ENCODE results near the gene VAPA. TPM values are rescaled to one million over a fixed set of nuclear protein-coding genes. Genes with fewer than 3 reads are reported as not detected.
"Not testable (repeated sequence)": the region's sequence is repeated elsewhere in the genome, so short reads cannot be mapped to it uniquely, and the experiment has no call there.

The VAPA gene
- total RNA-seq, 1 experiment from 2014 or later, result 138 TPM

DNA sequence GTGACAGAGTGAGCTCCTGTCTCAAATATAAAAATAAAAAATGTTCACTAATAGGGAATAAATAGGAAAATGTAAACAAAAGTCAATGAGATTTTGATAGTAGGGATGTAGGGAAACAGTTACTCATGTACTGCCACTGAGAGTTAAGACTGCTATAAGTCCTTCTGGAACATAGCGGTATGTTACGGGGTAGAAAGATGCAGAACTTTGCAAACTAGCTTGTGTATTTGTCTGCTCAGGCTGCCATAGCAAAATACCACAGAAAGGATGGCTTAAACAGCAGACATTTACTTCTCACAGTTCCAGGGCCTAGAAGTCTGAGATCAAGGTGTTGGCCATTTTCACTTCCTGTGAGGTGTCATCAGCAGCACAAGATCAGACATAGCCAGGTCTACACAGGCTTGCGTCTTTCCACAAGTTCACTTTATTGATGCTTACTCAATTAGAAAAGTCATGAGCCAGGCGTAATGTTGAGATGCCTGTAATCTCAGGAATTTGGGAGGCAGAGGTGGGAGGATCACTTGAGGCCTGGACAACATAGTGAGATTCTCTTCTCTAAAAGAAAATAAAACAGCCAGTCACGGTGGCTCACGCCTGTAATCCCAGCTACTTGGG is 19.3 kb upstream of the VAPA start:
- no peaks in the 10 kb centered on the region for H3K27me3 ChIP-seq (ENCODE audit: low read length)
- H3K36me3 ChIP-seq (ENCODE audit: insufficient read depth, low read length), result no peaks in the 10 kb centered on the region
- no peaks in the 10 kb centered on the region for H3K9me3 ChIP-seq (ENCODE audit: low read length)
- H3K27ac ChIP-seq (ENCODE audit: low read length), result no peak overlapping the region
- no peaks in the 10 kb centered on the region for H3K9me2 ChIP-seq (replicated peaks; ENCODE audit: insufficient read depth, low read length)
- no peaks in the 10 kb centered on the region for H3K79me2 ChIP-seq (ENCODE audit: low read length)
- no peak overlapping the region for H3K9ac ChIP-seq (ENCODE audit: low read length)
- H3K4me2 ChIP-seq (ENCODE audit: low read depth, low read length, poor library complexity, severe bottlenecking), result no peak overlapping the region
- no peaks in the 10 kb centered on the region for H4K20me1 ChIP-seq (ENCODE audit: insufficient read depth, low read depth, low read length)
- no peak for DNase-seq
- H2AFZ ChIP-seq (ENCODE audit: low read length), result no peak overlapping the region
- no peak overlapping the region for H3K4me3 ChIP-seq (ENCODE audit: low read length)
- no peaks in the 10 kb centered on the region for H3K4me1 ChIP-seq (ENCODE audit: low read length)

DNA sequence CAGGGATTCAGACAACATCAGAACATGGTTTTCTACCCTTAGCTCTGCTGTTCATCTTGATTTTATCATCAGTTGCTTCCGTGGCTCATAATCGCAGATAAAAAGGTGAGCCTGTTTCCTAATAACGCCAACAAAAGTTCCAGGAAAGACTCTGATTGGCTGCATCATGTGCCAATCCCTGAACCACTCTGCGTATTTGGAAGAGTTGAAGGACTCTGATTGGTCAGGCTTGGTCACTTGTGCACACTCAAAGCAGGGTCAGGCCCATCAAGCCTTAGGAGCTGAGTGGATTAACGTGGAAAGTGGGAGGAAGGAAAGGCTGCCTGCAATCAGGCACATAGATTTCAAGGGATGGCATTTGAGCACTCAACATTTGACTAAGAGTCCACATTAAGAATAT is 16.7 kb upstream of the VAPA start:
- no peaks in the 10 kb centered on the region for H3K9me2 ChIP-seq (replicated peaks; ENCODE audit: insufficient read depth, low read length)
- H3K4me2 ChIP-seq (ENCODE audit: low read depth, low read length, poor library complexity, severe bottlenecking), result no peak overlapping the region
- H3K9me3 ChIP-seq (ENCODE audit: low read length), result no peaks in the 10 kb centered on the region
- H3K27ac ChIP-seq (ENCODE audit: low read length), result no peak overlapping the region
- no peaks in the 10 kb centered on the region for H3K4me1 ChIP-seq (ENCODE audit: low read length)
- no peaks in the 10 kb centered on the region for H4K20me1 ChIP-seq (ENCODE audit: insufficient read depth, low read depth, low read length)
- DNase-seq, result no peak
- no peaks in the 10 kb centered on the region for H3K27me3 ChIP-seq (ENCODE audit: low read length)
- no peaks in the 10 kb centered on the region for H3K36me3 ChIP-seq (ENCODE audit: insufficient read depth, low read length)
- H3K79me2 ChIP-seq (ENCODE audit: low read length), result no peaks in the 10 kb centered on the region
- H3K9ac ChIP-seq (ENCODE audit: low read length), result no peak overlapping the region
- H3K4me3 ChIP-seq (ENCODE audit: low read length), result no peak overlapping the region
- H2AFZ ChIP-seq (ENCODE audit: low read length), result no peak overlapping the region

DNA sequence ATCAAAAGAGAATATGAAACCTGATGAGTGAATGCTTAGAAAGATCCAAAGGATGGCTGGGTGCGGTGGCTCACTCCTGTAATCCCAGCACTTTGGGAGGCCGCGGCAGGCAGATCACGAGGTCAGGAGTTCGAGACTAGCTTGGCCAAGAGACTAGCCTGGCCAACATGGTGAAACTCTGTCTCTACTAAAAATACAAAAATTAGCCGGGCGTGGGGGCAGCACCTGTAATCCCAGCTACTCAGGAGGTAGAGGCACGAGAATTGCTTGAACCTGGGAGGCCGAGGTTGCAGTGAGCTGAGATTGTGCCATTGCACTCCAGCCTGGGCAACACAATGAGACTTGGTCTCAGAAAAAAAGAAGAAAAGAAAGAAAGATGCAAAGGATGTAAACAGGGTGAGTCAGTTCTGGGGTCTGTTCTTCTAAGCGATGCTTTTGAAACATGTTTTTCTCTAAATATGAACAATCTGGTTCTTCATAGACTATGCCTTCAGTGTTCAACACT is 16.0 kb upstream of the VAPA start:
- H3K27ac ChIP-seq (ENCODE audit: low read length); H3K4me1 ChIP-seq (ENCODE audit: low read length); H3K9me3 ChIP-seq (ENCODE audit: low read length); H3K9ac ChIP-seq (ENCODE audit: low read length); H4K20me1 ChIP-seq (ENCODE audit: insufficient read depth, low read depth, low read length); DNase-seq; H3K36me3 ChIP-seq (ENCODE audit: insufficient read depth, low read length); H3K4me2 ChIP-seq (ENCODE audit: low read depth, low read length, poor library complexity, severe bottlenecking); H3K4me3 ChIP-seq (ENCODE audit: low read length); H3K9me2 ChIP-seq (replicated peaks; ENCODE audit: insufficient read depth, low read length); H2AFZ ChIP-seq (ENCODE audit: low read length); H3K79me2 ChIP-seq (ENCODE audit: low read length); H3K27me3 ChIP-seq (ENCODE audit: low read length): not testable (repeated sequence)

DNA sequence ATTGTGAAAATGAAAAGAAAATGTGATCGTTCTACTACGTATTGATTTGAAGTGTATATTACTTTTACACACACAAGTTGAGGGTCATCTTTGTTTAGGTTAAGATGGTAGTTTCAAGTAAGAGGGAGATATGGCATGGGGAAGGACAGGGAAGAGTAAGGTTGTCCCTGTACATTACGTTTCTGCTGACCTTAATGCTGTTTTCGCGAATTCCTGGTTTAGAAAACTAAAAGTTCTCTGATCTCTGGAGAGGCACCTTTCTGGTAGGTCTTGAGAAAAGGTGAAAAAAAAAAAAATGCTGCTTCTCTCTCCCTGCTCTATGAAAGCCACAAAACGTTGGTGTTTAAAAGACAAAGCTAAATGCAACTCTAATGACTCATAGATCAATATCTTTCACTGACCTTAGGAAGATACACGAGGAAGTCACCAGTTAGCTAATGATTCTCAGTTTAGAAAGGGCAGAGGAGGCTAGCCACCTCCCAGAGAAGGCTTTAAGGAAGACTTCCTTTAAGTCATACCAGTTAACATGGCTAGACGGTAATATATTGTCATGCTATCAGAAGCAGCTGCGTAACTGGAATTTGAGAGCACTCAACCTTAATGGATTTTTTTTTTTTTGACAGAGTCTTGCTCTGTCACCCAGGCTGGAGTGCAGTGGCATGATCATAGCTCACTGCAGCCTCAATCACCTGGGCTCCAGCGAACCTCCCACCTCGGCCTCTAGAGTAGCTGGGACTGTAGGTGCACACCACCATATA is 14.8 kb upstream of the VAPA start:
- Histone ChIP-seq H3K4me3 (ENCODE audit: low read length) (no peak overlapping the region), H3K27ac (ENCODE audit: low read length) (no peak overlapping the region), H3K4me2 (ENCODE audit: low read depth, low read length, poor library complexity, severe bottlenecking) (no peak overlapping the region), H2AFZ (ENCODE audit: low read length) (no peak overlapping the region), H3K9me3 (ENCODE audit: low read length) (no peaks in the 10 kb centered on the region), H3K79me2 (ENCODE audit: low read length) (no peaks in the 10 kb centered on the region), H4K20me1 (ENCODE audit: insufficient read depth, low read depth, low read length) (no peaks in the 10 kb centered on the region), H3K36me3 (ENCODE audit: insufficient read depth, low read length) (no peaks in the 10 kb centered on the region), H3K27me3 (ENCODE audit: low read length) (no peaks in the 10 kb centered on the region), H3K9ac (ENCODE audit: low read length) (no peak overlapping the region), H3K4me1 (ENCODE audit: low read length) (no peaks in the 10 kb centered on the region), H3K9me2 (replicated peaks; ENCODE audit: insufficient read depth, low read length) (no peaks in the 10 kb centered on the region)
- no peak for DNase-seq

DNA sequence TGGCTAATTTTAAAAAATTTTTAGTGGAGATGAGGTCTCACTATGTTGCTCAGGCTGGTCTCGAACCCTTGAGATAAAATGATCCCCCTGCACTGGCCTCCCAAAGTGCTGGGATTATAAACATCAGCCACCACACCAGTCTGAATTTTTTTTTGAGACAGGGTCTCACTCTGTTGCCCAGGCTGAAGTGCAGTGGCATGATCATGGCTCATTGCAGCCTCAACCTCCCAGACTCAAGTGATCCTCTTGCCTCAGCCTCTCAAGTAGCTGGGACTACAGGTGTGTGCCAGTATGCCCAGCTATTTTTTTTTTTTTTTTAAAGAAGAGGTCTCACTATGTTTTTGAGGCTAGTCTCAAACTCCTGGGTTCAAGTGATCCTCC is 14.3 kb upstream of the VAPA start:
- not testable (repeated sequence) for H3K9ac ChIP-seq (ENCODE audit: low read length); H3K36me3 ChIP-seq (ENCODE audit: insufficient read depth, low read length); H3K9me3 ChIP-seq (ENCODE audit: low read length); H3K27me3 ChIP-seq (ENCODE audit: low read length); H3K4me3 ChIP-seq (ENCODE audit: low read length); H3K27ac ChIP-seq (ENCODE audit: low read length); H3K4me1 ChIP-seq (ENCODE audit: low read length); H3K79me2 ChIP-seq (ENCODE audit: low read length); H2AFZ ChIP-seq (ENCODE audit: low read length); H3K9me2 ChIP-seq (replicated peaks; ENCODE audit: insufficient read depth, low read length); H4K20me1 ChIP-seq (ENCODE audit: insufficient read depth, low read depth, low read length); DNase-seq; H3K4me2 ChIP-seq (ENCODE audit: low read depth, low read length, poor library complexity, severe bottlenecking)

DNA sequence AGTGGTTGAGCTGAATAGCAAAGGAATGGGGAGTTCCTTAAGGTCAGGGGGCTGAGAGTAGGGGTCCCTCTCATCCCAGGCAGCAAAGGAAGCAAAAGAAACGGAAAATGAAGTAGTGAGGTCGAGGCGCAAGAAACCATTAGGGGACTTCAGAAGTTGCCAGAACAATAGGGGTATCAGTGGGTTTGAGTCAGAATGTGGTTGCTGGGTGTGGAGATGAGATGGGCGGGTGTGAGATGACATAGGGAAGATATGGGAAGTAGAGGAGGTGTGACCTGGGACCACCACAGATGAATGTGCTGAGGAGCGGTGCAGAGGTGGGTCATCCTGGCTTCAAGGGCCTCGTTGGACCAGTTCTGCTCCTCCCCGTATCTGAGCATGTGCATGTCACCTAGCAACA is 13.1 kb upstream of the VAPA start:
- no peaks in the 10 kb centered on the region for H3K36me3 ChIP-seq (ENCODE audit: insufficient read depth, low read length)
- H3K79me2 ChIP-seq (ENCODE audit: low read length), result no peaks in the 10 kb centered on the region
- H3K27ac ChIP-seq (ENCODE audit: low read length), result no peak overlapping the region
- no peaks in the 10 kb centered on the region for H4K20me1 ChIP-seq (ENCODE audit: insufficient read depth, low read depth, low read length)
- H3K9me3 ChIP-seq (ENCODE audit: low read length), result no peaks in the 10 kb centered on the region
- no peak for DNase-seq
- no peak overlapping the region for H3K4me2 ChIP-seq (ENCODE audit: low read depth, low read length, poor library complexity, severe bottlenecking)
- H3K4me1 ChIP-seq (ENCODE audit: low read length), result no peaks in the 10 kb centered on the region
- no peaks in the 10 kb centered on the region for H3K9me2 ChIP-seq (replicated peaks; ENCODE audit: insufficient read depth, low read length)
- H3K9ac ChIP-seq (ENCODE audit: low read length), result no peak overlapping the region
- no peaks in the 10 kb centered on the region for H3K27me3 ChIP-seq (ENCODE audit: low read length)
- no peak overlapping the region for H2AFZ ChIP-seq (ENCODE audit: low read length)
- H3K4me3 ChIP-seq (ENCODE audit: low read length), result no peak overlapping the region

DNA sequence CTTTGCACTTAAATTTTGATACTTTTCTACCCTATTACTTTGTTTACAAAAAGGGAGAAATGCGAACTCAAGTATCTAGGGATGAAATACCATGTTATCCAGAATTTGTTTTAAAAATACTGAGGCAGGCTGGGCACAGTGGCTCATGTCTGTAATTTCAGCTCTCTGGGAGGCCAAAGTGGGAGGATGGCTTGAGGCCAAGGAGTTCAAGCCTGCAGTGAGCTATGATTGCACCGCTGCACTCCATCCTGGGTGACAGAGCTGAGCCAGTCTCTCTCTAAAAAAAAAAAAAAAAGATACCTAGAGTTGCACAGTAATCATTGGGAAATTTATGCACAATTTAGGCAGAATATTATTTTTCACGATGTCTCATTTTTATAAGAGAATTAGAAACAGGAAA is 12.4 kb upstream of the VAPA start:
- no peak overlapping the region for H3K9ac ChIP-seq (ENCODE audit: low read length)
- H3K4me1 ChIP-seq (ENCODE audit: low read length), result no peaks in the 10 kb centered on the region
- H4K20me1 ChIP-seq (ENCODE audit: insufficient read depth, low read depth, low read length), result no peaks in the 10 kb centered on the region
- H3K27ac ChIP-seq (ENCODE audit: low read length), result no peak overlapping the region
- DNase-seq, result no peak
- no peak overlapping the region for H3K4me3 ChIP-seq (ENCODE audit: low read length)
- no peaks in the 10 kb centered on the region for H3K79me2 ChIP-seq (ENCODE audit: low read length)
- no peaks in the 10 kb centered on the region for H3K9me3 ChIP-seq (ENCODE audit: low read length)
- H3K36me3 ChIP-seq (ENCODE audit: insufficient read depth, low read length), result no peaks in the 10 kb centered on the region
- no peak overlapping the region for H2AFZ ChIP-seq (ENCODE audit: low read length)
- no peaks in the 10 kb centered on the region for H3K9me2 ChIP-seq (replicated peaks; ENCODE audit: insufficient read depth, low read length)
- no peak overlapping the region for H3K4me2 ChIP-seq (ENCODE audit: low read depth, low read length, poor library complexity, severe bottlenecking)
- H3K27me3 ChIP-seq (ENCODE audit: low read length), result no peaks in the 10 kb centered on the region

DNA sequence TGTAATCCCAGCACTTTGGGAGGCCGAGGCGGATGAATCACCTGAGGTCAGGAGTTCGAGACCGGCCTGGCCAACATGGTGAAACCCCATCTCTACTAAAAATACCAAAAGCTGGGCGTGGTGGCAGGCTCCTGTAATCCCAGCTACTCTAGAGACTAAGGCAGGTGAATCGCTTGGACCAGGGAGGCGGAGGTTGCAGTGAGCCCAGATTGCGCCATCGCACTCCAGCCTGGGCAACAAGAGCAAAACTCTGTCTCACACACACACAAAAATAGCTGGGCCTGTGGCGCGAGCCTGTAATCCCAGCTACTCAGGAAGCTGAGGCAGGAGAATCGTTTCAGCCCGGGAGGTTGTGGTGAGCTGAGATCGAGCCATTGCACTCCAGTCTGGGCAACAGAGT is 11.6 kb upstream of the VAPA start:
- not testable (repeated sequence) for H3K79me2 ChIP-seq (ENCODE audit: low read length); H3K4me2 ChIP-seq (ENCODE audit: low read depth, low read length, poor library complexity, severe bottlenecking); H3K9me3 ChIP-seq (ENCODE audit: low read length); H3K36me3 ChIP-seq (ENCODE audit: insufficient read depth, low read length); H2AFZ ChIP-seq (ENCODE audit: low read length); H3K4me1 ChIP-seq (ENCODE audit: low read length); H4K20me1 ChIP-seq (ENCODE audit: insufficient read depth, low read depth, low read length); H3K27me3 ChIP-seq (ENCODE audit: low read length); H3K27ac ChIP-seq (ENCODE audit: low read length); H3K9ac ChIP-seq (ENCODE audit: low read length); H3K9me2 ChIP-seq (replicated peaks; ENCODE audit: insufficient read depth, low read length); DNase-seq; H3K4me3 ChIP-seq (ENCODE audit: low read length)
